Progenitor cell of endocrine pancreas (in vitro differentiated cells): ENCODE measurements around the gene RNASE11. TPM values are rescaled to one million over a fixed set of nuclear protein-coding genes. Genes with fewer than 3 reads are reported as not detected.

Source experiments
- DNase-seq: peaks from one replicate; pipeline ENCODE4 v3.0.0; 2021; ENCODE audit warnings: low spot score; ENCODE audit not compliant: unreplicated experiment
- H3K27ac Mint-ChIP-seq: 2 replicates; pipeline ENCODE4 v1.8.0; 2021; ENCODE audit warnings: mild to moderate bottlenecking, moderate library complexity, mixed read lengths
- H3K27me3 Mint-ChIP-seq: 2 replicates; pipeline ENCODE4 v1.8.0; 2021; ENCODE audit warnings: mixed read lengths
- H3K36me3 Mint-ChIP-seq: 2 replicates; pipeline ENCODE4 v1.8.0; 2022; ENCODE audit warnings: mixed read lengths; ENCODE audit not compliant: insufficient read depth
- H3K4me1 Mint-ChIP-seq: 2 replicates; pipeline ENCODE4 v1.8.0; 2021; ENCODE audit warnings: low read depth, mixed read lengths
- H3K4me3 Mint-ChIP-seq: 2 replicates; pipeline ENCODE4 v1.8.0; 2021; ENCODE audit warnings: low read depth, mild to moderate bottlenecking, moderate library complexity, mixed read lengths
- H3K9me3 Mint-ChIP-seq: 2 replicates; pipeline ENCODE4 v1.8.0; 2021; ENCODE audit warnings: low read depth, mixed read lengths
- CTCF ChIP-seq: fragments of 200-600 bp; sonication (generic); IDR thresholded peaks from one replicate; pipeline ENCODE4 v1.5.0; 2021; ENCODE audit warnings: antibody characterized with exemption, mild to moderate bottlenecking; ENCODE audit not compliant: unreplicated experiment
- long read RNA-seq: library from polyadenylated mRNA; unstranded; transcript quantifications from one replicate; pipeline ENCODE4 v2.0.0, GENCODE V29; 2020
- total RNA-seq: library from RNA; stranded (reverse); gene quantifications from 2 replicates; pipeline ENCODE4 v1.2.1, GENCODE V29; 2021

RNASE11 gene
- not detected in 2 replicates for total RNA-seq
- long read RNA-seq = 0 reads

- Mint-ChIP-seq H3K4me3 (no peak within 1 kb of the TSS), H3K27me3 (peaks cover 3% of the 10 kb centered on the region), H3K4me1 (peaks cover under 1% of the 10 kb centered on the region), H3K36me3 (no peaks in the 10 kb centered on the region), H3K9me3 (no peaks in the 10 kb centered on the region), H3K27ac (no peak within 1 kb of the TSS)
- DNase-seq = no peak
- no peak for TF ChIP-seq CTCF
These were observed at the start of gene RNASE11 for GRCh38 chr14:20587489-20588154. Gene RNASE11, minus strand, starts transcription at chr14:20588001.

GRCh38 chr14:20632831-20633691 lies 45.3 kb upstream of the RNASE11 start:
- H3K27me3 Mint-ChIP-seq = peaks cover 79% of the 10 kb centered on the region
- peak; percentile 47 for DNase-seq
- H3K27ac Mint-ChIP-seq = peak overlapping the region; percentile 98
- peak overlapping the region; percentile 77 for H3K4me3 Mint-ChIP-seq
- no peaks in the 10 kb centered on the region for H3K9me3 Mint-ChIP-seq
- H3K4me1 Mint-ChIP-seq = peaks cover 13% of the 10 kb centered on the region
- no peaks in the 10 kb centered on the region for H3K36me3 Mint-ChIP-seq
- TF ChIP-seq CTCF = no peak

GRCh38 chr14:20632448-20632830 lies 44.6 kb upstream of the RNASE11 start:
- no peaks in the 10 kb centered on the region for H3K9me3 Mint-ChIP-seq
- H3K27ac Mint-ChIP-seq = peak overlapping the region; percentile 98
- peaks cover 83% of the 10 kb centered on the region for H3K27me3 Mint-ChIP-seq
- no peak for TF ChIP-seq CTCF
- no peak for DNase-seq
- H3K4me1 Mint-ChIP-seq = peaks cover 14% of the 10 kb centered on the region
- peak overlapping the region; percentile 77 for H3K4me3 Mint-ChIP-seq
- no peaks in the 10 kb centered on the region for H3K36me3 Mint-ChIP-seq

- Mint-ChIP-seq H3K4me1 (peaks cover 14% of the 10 kb centered on the region), H3K4me3 (peak overlapping the region; percentile 77), H3K36me3 (no peaks in the 10 kb centered on the region), H3K27ac (peak overlapping the region; percentile 67), H3K27me3 (peaks cover 88% of the 10 kb centered on the region), H3K9me3 (no peaks in the 10 kb centered on the region)
- DNase-seq = no peak
- no peak for TF ChIP-seq CTCF
These were observed 44.1 kb upstream of the RNASE11 start for GRCh38 chr14:20631880-20632389.
